Measurements from ENCODE around the gene KIDINS220.

The KIDINS220 gene

DNA sequence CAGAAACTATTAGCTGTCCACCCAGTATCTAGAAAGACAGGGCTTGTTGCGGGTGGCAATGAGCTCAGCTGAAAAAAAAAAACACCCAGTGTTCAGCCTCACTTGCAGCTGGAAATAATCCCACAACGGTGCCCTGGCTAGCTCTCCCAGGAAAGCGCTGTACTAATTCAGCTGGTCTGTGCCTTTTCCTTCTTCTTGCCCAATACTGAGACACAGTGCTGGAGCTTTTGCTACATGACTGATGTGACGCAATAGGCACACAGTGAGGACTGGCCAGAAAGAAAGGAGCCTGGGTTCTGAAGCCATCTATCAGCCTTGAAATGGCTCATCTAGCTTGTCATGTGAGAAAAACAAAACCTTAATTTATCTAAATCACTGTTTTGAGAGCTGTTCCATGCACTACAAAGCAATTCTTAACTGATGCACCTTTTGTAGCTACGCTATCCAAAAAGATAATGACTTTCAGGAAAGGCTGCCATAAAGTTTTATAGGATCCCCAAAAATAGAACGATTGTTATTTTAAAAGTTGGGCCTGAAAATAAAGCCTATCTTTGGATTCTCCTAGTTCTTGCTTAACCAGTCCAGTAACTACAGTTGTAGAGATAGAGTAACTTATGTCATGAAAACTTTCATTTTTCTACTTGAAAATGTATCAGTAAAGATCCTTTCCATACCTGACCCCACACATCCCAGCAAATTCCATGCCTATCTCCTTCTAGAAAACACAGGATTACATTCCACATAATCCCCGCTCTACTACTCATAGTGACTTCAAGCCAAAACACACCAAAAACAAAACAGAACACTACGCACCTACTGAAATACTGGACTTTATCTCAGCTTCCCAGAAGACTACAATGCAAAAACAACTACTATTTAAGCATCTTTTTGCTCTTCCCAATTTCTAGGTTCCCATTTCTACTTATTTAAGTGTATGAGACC is 15.9 kb downstream of the KIDINS220 start:
- in situ Hi-C loops (cut with MboI; ENCODE audit: low pct_unique_long_range_greater_than_20kb, low sequenced_read_pairs, unreplicated experiment) = no loop called here
- TF ChIP-seq, protein P1, sequence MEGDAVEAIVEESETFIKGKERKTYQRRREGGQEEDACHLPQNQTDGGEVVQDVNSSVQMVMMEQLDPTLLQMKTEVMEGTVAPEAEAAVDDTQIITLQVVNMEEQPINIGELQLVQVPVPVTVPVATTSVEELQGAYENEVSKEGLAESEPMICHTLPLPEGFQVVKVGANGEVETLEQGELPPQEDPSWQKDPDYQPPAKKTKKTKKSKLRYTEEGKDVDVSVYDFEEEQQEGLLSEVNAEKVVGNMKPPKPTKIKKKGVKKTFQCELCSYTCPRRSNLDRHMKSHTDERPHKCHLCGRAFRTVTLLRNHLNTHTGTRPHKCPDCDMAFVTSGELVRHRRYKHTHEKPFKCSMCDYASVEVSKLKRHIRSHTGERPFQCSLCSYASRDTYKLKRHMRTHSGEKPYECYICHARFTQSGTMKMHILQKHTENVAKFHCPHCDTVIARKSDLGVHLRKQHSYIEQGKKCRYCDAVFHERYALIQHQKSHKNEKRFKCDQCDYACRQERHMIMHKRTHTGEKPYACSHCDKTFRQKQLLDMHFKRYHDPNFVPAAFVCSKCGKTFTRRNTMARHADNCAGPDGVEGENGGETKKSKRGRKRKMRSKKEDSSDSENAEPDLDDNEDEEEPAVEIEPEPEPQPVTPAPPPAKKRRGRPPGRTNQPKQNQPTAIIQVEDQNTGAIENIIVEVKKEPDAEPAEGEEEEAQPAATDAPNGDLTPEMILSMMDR (IDR thresholded peaks at IDR 0.05; ENCODE audit: extremely low read depth, insufficient read depth, missing control alignments) = no peak
- DNase-seq (ENCODE audit: low spot score) = no peak

DNA sequence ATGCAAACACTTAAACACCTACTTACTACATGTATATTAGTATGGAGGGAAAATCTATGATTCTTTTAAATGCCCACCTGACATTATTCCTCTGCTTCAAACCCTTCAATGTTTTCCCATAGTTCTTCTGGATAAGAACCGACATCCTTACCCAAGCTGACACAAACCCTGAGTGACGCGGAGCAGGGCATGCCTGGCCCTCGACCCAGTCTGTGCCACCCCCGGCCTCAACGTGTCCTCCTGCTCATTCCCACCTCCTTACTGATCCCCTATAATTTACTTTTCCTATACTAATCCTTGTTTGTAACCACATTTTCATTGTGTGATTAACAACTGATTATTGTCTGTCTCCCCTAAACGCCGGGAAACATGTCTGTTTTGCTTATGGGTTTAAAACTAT is 17.5 kb downstream of the KIDINS220 start:
- TF ChIP-seq, protein P1 (IDR thresholded peaks at IDR 0.05; ENCODE audit: extremely low read depth, insufficient read depth, missing control alignments) = no peak
- no peak for DNase-seq (ENCODE audit: low spot score)
- in situ Hi-C loops (cut with MboI; ENCODE audit: low pct_unique_long_range_greater_than_20kb, low sequenced_read_pairs, unreplicated experiment) = no loop called here

DNA sequence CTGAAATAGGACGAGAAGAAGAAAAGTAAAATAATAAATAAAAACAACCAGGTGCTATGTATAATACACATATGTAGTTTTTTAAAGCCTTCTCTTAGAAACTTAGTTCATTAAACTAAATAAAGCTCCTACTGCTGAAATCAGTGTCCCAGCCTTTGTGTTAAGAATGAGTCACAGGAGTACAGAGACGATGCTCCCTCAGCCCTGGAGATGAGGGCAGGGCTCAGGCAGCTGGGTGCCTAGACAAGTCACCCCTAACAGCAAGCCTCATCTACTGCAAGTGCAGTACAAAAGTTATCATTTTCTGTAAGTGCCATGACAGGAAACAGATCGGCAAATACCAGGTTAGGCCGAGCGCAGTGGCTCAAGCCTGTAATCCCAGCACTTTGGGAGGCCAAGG is 18.2 kb downstream of the KIDINS220 start:
- DNase-seq (ENCODE audit: low spot score) = no peak
- in situ Hi-C loops (cut with MboI; ENCODE audit: low pct_unique_long_range_greater_than_20kb, low sequenced_read_pairs, unreplicated experiment) = no loop called here
- TF ChIP-seq, protein P1 (IDR thresholded peaks at IDR 0.05; ENCODE audit: extremely low read depth, insufficient read depth, missing control alignments) = no peak

DNA sequence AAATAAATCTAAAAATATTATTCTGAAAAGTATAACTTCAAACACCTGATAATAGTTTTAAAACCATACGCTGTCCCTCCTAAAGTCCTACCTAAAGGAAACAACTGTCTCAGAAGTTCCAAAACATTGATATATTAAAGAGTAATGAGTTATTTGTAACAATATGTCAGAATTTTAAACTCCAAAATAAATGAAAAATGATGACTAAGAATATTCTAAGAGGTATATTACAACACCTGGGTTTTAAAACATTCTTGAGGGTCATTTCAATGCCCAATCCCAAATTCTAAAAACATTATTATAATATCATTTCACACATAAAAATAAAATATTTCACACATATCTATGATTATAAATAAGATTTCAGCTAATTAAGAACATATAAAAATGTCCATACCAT is 20.2 kb downstream of the KIDINS220 start:
- TF ChIP-seq, protein P1 (IDR thresholded peaks at IDR 0.05; ENCODE audit: extremely low read depth, insufficient read depth, missing control alignments) = no peak
- in situ Hi-C loops (cut with MboI; ENCODE audit: low pct_unique_long_range_greater_than_20kb, low sequenced_read_pairs, unreplicated experiment) = no loop called here
- no peak for DNase-seq (ENCODE audit: low spot score)

DNA sequence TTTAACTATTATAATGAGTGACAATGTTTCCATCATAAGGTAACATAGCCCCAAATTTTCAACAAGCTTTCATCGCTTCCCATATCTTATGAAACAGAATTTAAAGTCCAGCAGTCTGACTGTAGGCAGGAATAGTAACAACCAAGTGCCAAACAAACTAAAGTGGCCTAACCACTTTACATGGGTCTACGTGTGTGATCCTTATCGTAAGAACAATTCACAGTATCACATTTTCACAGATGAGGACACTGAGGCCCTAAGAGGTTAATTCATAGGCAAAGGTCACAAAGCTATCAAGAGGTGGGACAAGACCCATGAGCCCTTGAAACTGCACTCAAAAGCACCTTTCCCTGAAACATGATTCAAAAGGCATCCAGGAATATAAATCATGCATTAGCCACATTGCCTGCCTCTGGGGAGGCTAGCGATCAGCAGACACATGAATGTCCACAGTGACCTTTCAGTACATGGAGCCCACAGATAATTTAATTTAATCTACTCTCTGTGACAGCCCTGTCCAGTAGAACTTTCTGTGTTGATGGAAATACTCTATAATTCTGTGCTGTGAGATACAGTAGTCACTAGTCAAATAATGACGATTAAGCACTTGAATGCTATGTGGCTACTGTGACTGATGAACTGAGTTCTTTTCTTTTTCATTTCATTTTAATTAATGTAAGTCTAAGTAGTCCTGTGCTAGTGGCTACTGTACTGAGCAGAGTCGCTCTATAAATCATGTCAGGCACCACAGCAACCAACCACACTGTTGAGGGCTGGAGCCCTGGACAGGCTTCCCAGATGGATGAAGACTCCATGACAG is 30.3 kb downstream of the KIDINS220 start:
- in situ Hi-C loops (cut with MboI; ENCODE audit: low pct_unique_long_range_greater_than_20kb, low sequenced_read_pairs, unreplicated experiment) = no loop called here
- TF ChIP-seq, protein P1 (IDR thresholded peaks at IDR 0.05; ENCODE audit: extremely low read depth, insufficient read depth, missing control alignments) = no peak
- DNase-seq (ENCODE audit: low spot score) = no peak

DNA sequence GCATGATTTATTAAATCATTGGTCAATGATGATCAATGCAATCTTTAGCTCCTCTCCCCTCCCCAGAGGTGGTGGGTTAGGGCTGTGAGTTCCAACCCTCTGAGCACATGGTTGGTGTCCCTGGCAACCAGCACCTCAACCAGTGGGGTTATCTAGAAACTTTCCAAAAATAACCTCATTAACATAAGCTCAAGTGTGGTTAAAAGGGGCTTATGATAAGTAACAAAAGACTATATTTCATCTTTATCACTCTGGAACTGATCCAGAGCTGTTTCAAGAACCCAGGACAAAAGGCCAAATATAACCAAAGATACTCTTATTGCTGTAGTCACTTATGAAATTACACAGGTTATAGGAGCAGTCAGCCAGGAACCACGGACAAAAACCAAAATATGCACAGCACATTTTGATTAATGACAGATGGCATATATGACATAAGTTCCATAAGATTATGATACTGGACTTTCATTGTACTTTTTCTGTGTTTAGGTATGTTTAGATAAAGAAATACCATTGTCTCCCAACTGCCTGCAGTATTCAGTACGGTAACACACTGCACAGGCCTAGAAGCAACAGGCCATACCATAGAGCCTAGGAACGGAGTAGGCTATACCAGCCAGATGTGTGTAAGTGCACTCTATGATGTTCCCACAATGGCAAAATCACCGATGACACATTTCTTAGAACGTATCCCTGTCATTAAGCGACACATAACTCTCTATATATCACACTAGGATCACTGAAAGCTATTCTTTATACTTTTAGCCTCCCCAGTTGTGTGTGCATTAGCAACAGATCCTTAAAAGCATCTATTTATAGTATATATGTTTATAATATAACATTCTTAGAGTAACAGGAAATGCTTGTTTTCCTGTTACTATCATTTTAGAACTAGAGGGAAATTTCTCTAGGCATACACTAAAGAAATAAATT is 31.9 kb downstream of the KIDINS220 start:
- in situ Hi-C loops (cut with MboI; ENCODE audit: low pct_unique_long_range_greater_than_20kb, low sequenced_read_pairs, unreplicated experiment) = no loop called here
- TF ChIP-seq, protein P1 (IDR thresholded peaks at IDR 0.05; ENCODE audit: extremely low read depth, insufficient read depth, missing control alignments) = no peak
- DNase-seq (ENCODE audit: low spot score) = no peak
